ENCODE data around the gene CHRDL1.
"Not testable (repeated sequence)": the region's sequence is repeated elsewhere in the genome, so short reads cannot be mapped to it uniquely, and the experiment has no call there.

Gene CHRDL1, protein sequence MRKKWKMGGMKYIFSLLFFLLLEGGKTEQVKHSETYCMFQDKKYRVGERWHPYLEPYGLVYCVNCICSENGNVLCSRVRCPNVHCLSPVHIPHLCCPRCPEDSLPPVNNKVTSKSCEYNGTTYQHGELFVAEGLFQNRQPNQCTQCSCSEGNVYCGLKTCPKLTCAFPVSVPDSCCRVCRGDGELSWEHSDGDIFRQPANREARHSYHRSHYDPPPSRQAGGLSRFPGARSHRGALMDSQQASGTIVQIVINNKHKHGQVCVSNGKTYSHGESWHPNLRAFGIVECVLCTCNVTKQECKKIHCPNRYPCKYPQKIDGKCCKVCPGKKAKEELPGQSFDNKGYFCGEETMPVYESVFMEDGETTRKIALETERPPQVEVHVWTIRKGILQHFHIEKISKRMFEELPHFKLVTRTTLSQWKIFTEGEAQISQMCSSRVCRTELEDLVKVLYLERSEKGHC

DNA sequence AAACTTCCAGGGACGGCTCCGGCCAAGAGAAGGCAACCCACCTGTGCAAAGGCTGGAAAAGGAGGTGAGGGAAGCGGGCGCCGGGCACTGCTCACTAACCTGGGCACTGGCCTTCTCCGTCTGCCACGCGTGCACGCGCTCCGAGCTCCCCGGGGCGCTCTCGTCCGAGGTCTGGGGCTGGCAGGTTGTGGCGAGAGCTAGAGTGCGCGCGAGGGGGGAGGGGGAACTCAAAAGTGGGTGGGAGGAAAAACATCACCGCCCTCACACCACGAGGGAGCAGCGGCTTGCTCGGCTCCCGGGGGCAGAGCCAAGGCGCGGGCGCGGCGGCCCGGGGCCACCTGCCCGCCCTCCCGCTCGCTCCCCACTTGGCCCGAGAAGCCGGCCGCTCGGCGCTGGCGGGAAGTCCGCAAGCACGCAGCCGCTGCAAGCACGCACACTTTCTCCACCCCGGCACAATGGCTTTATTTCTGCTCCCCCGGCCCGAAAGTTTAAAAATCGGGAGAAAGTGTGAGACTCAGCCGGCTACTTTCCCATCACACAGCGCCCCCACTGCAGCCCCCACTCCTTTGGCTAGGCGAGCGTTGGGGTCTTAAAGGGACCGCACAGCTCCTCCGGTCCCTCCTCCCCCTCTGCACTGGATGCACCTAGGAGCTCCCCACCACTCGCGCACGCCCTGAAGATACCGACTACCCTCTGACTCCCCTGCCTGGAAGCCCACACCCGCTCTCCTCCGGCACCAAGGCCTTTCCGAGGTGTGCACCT is at the start of gene CHRDL1:
CHRDL1 (minus strand) TSS at position 173 of the 762 bp plus-strand sequence. CDS start 3,636 bp downstream, outside the sequence.
- DNase-seq (ENCODE audit: low spot score): no peak

DNA sequence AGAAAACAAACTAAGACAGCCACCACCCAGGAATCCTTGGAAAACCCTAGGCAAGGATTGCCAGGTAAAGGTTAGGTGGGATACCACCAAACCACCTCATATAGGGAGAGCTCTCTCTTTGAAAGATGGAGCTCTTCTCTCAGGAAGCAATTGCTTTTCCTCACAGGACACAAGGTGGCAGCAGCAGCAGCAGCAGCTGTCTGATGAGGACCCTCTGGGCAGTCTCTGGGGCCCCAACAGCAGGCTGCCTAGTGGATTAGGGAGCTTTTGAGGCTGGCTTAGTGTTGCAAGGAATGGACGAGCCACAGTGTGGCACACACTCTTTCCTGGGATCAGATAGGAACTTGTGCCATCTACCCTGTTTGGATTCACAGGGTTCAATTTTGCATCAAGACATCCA is 41.4 kb upstream of the CHRDL1 start:
- DNase-seq (ENCODE audit: low spot score): no peak

- DNase-seq (ENCODE audit: low spot score): no peak
These were observed 40.8 kb upstream of the CHRDL1 start for GRCh38 chrX:110836451-110836850.

- DNase-seq (ENCODE audit: low spot score): no peak
These were observed 40.4 kb upstream of the CHRDL1 start for GRCh38 chrX:110836001-110836400.

DNA sequence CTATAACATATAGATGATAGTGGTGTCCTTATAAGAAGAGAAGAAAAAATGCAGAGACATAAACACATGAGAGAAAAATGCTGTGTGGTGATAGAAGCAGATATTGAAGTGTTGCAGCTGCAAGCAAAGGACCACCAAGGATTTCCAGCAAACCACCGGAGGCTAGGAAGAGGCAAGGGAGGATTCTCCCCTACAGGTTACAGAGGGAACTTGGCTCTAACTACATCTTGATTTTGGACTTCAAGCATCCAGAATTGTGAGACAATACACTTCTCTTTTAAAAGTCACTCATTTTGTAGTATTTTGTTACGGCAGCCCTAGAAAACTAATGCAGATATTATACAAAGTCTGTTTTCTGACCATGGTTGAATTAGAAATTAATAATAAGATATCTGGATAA is 30.4 kb upstream of the CHRDL1 start:
- no peak for DNase-seq (ENCODE audit: low spot score)

- DNase-seq (ENCODE audit: low spot score): not testable (repeated sequence)
These were observed 20.9 kb upstream of the CHRDL1 start for GRCh38 chrX:110816543-110816942.

GRCh38 chrX:110806145-110806544 is 10.5 kb upstream of the CHRDL1 start:
- DNase-seq (ENCODE audit: low spot score): no peak

DNA sequence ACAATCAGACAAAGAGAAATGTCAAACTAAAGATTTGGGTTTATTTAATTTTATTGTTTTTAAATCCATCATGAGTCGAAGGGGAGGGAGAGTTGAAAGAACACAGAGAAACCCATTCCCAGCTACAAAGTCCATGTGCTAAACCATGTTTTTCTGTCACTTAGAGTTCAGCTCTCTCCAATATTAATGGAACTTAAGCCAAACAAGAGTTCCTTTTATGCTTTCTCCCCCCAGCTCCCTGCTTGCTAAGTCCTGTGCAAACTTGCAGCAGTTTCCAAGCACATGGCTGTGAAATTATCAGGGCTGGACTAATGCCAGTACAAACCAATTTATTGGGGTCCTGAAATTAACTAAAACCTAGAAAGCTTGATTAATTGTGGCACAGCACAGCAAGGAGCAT is 9.7 kb upstream of the CHRDL1 start:
- no peak for DNase-seq (ENCODE audit: low spot score)

GRCh38 chrX:110804446-110804845 is 8.8 kb upstream of the CHRDL1 start:
- no peak for DNase-seq (ENCODE audit: low spot score)

DNA sequence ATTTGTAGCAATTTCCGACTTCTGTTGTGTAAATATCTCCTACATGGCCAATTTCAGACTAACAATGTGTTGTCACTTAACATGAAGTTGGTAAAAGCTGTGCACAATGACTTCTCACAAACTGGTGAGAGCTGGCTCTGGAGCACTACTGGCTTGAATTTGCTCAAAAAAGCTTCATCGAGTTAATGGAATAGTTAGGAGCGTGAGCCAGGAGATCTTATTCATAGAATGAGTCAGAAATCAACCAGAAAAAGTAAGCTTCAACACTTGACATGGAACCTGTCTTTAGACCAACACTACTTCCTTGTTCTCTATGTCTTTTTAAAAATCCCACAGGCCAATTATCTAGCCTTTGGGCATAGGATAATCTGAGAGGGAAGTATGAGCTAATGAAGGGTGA is 7.9 kb upstream of the CHRDL1 start:
- DNase-seq (ENCODE audit: low spot score): peak; percentile 44

DNA sequence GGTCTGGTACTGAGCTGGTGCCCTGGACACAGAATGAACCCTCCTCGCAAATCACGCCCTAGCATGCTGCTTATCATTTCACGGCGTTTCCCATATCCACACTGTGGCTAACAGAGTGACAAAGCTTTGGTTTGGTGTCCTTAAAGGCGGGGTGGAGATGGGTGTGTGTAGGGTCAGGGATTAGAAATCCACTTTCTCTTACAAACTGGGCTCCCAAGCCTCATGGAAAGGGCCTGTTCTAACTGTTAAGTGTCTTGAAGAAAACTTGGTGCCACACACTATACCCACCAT is 735 bp upstream of the CHRDL1 start:
- no peak for DNase-seq (ENCODE audit: low spot score)

GRCh38 chrX:110794601-110795000 is 1.0 kb downstream of the CHRDL1 start:
- DNase-seq (ENCODE audit: low spot score): no peak

GRCh38 chrX:110791071-110791470 is 4.5 kb downstream of the CHRDL1 start:
- DNase-seq (ENCODE audit: low spot score): no peak

- DNase-seq (ENCODE audit: low spot score): no peak
These were observed 9.1 kb downstream of the CHRDL1 start for GRCh38 chrX:110786486-110786885.

GRCh38 chrX:110759785-110760184 is 35.8 kb downstream of the CHRDL1 start:
- no peak for DNase-seq (ENCODE audit: low spot score)

DNA sequence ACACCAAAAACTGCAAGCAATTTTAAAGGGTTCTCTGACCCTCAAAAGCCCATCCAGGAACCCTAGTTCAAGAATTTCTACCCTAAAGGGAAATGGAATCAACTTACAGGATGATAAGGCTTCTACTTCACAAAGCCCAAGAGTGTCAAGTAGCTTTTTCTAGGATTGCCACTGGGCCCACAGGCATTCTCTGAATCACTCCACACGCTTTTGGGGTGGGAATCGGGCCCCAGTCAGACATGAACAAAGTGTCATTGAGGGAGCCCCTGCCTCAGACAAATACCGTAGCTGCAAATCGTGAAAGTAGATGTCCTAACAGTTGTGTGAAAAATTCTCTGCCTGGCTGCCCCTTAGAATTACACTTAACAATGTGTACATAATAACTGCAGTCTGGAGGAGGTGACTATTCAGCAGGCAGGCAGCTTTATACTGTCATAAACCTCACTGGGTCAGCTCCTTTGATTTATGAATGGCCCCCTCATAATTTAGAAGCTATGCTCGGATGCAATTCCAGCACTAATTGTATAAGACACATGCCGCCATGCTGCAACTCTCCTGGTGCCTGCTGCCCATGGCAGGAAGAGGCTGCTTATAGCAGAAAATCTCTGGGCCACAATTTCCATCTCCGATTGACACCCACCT is 36.7 kb downstream of the CHRDL1 start:
- no peak for DNase-seq (ENCODE audit: low spot score)

DNA sequence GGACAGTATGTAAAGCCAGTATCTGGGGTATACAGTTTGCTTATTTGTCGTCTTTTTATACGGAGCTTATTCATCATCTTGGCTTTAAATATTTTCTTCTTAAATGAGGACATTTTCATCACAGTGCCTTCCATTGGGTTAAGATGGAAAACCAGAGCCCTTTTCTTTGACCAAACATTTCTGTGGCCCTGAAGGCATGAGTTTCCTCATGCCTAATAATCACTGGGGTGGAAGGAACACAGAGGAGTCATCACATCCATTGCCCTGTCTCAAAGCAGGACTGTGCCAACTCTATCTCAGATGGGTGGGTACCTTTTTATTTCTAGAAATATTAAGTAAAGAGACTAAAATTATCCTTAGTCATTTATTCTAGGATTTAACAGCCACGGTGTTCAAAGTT is 40.0 kb downstream of the CHRDL1 start:
- DNase-seq (ENCODE audit: low spot score): no peak

GRCh38 chrX:110755061-110755460 is 40.6 kb downstream of the CHRDL1 start:
- DNase-seq (ENCODE audit: low spot score): no peak

DNA sequence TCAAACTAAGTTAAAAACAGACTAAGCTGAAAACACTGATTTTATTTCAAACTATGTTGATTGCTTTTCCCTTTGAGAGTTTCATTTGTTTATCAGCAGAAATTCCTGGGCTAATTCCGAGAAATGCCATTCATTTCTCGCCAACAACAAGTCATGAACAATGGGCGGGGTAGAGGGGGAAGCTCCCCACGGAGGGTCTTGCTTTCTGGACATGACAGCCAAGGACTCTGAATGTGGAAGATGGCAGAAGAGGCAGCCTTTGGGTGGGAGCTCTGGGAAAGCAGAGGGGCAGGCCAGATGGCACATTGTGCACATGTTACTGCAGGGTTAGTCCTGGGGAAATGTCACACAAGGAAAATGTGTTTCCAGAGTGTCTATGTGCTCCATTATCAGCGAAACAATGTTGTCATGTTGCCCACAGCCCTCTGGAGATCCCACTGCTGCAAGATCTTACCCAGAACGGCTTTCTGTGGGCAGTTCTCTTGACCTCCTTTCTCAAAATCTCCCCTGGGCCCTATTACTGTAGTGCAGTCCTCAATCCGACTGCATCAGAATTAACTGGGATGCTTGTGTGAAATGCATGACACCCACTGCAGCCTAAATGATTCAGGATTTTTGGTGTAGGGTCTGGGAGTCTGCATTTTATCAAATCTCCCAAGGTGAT is 45.0 kb downstream of the CHRDL1 start:
- DNase-seq (ENCODE audit: low spot score): no peak

DNA sequence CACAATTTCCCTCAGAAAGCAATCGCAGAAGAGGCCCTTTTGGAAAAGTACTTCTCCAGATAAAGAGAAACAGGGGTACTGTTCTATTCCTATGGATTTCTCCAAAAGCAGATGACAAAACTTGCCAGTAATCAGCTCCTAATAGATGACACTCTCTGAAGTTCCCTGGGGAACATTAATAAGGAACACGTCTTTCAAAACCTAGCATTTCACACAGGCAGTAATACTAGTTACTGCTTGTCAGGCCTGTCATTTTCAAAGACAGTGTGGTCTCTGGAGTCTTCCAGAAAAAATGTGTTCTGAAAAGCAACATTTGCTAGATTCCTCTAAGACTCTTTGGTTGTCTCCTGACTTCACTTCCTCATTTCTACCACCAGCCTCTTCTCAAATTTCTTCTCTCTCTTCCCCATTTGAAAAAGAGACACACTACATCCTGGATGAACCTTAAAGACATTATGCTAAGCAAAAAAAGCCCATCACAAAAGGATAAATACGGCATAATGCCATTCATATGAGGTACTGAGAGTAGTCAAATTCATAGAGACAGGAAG is 47.3 kb downstream of the CHRDL1 start:
- no peak for DNase-seq (ENCODE audit: low spot score)

- no peak for DNase-seq (ENCODE audit: low spot score)
These were observed 49.6 kb downstream of the CHRDL1 start for GRCh38 chrX:110746014-110746413.

DNA sequence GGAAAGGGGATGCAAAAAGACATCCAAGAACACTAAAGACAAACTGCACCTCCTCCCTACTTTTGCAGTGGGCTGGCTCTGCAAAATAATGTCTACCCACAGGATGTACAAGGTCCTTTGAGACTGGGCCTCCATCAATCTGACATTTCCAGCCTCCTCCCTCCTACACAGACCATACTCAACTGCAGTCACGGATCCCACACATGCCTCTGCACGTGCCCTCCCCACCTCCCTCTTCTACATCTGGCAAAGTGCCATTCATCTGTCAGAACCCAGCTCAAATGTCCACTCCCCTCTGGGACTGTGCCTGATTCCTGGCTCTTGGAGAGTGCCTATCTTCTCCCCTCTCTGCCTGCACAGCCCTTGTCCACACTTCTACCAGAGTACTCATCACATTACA is 50.3 kb downstream of the CHRDL1 start:
- no peak for DNase-seq (ENCODE audit: low spot score)
